Retinal pigment epithelial cell (primary cell): Measurements from ENCODE around the gene SRPK1.

Source experiments
- DNase-seq: peaks from one replicate; pipeline ENCODE4 v3.0.0-alpha.2; 2010; ENCODE audit warnings: low read depth
- H3K4me3 ChIP-seq: 2 replicates; pipeline ENCODE4 v1.5.1; 2011; ENCODE audit warnings: mild to moderate bottlenecking, low read length, control low read depth, moderate library complexity
- CTCF ChIP-seq: conservative IDR thresholded peaks from 2 replicates; pipeline ENCODE4 v1.5.1; 2011; ENCODE audit warnings: low read depth, low read length, control low read depth, inconsistent platforms

Gene SRPK1

GRCh38 chr6:35897036-35897435, 23.9 kb downstream of the SRPK1 start:
- TF ChIP-seq CTCF, result no peak
- H3K4me3 ChIP-seq, result no peak overlapping the region
- no peak for DNase-seq

- no peak for TF ChIP-seq CTCF
- H3K4me3 ChIP-seq, result no peak overlapping the region
- DNase-seq, result no peak
Observed at GRCh38 chr6:35896228-35896627, 24.7 kb downstream of the SRPK1 start.

- DNase-seq, result no peak
- no peak for TF ChIP-seq CTCF
- no peak overlapping the region for H3K4me3 ChIP-seq
Observed at GRCh38 chr6:35895560-35895959, 25.3 kb downstream of the SRPK1 start.

- H3K4me3 ChIP-seq, result no peak overlapping the region
- no peak for DNase-seq
- TF ChIP-seq CTCF, result no peak
Observed at GRCh38 chr6:35894776-35895175, 26.1 kb downstream of the SRPK1 start.

- no peak for DNase-seq
- TF ChIP-seq CTCF, result no peak
- no peak overlapping the region for H3K4me3 ChIP-seq
Observed at GRCh38 chr6:35893246-35893645, 27.7 kb downstream of the SRPK1 start.

GRCh38 chr6:35892482-35892881, 28.4 kb downstream of the SRPK1 start:
- no peak for DNase-seq

GRCh38 chr6:35879151-35879550, 41.7 kb downstream of the SRPK1 start:
- DNase-seq, result no peak
- no peak overlapping the region for H3K4me3 ChIP-seq
- no peak for TF ChIP-seq CTCF

More at GRCh38 chr6:35892482-35892881, 28.4 kb downstream of the SRPK1 start:
- TF ChIP-seq CTCF, result no peak
- H3K4me3 ChIP-seq, result no peak overlapping the region
